Measurements from ENCODE around the gene CCDC93.

The CCDC93 gene

DNA sequence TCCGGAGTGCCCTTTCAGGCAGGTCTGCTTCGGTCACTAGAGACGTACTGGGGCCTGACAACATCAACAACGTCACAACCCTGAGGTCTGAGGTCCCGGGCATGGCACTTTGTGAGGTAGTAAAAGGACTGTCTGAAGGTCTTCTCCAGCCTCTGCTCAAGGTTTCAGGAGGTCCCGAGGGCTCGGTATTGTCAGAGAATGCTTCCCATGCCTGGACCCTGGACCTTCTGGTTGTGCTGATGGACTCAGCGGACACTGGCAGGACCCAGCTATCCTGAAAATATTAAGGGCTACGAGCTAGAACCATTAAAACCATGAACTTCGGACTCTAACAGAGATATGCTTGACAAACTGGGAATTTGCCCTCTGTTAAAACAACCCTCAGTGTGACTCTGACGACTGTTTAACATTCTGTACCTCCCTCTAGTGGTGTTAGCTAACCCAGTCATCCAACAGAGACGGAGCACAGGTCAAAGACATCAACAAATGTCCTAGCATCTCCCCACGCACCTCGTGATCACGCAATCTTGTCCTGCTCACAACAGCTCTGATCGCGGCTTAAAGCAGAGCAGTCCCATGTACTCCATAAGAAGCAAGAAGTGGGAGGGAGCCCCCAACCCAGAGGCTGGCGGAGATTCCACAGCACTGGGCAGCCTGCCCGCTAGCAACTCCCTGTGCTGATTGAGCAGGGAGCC is 96.5 kb downstream of the CCDC93 start:
- no peak for TF ChIP-seq Cebpa-rat (IDR thresholded peaks at IDR 0.05)
- Histone ChIP-seq H3K36me3 (peaks cover 59 to 98% (median 75%) of the 10 kb centered on the region in 11 experiments), H3K4me3 (no peak overlapping the region), H3K4me1 (no peaks in the 10 kb centered on the region), H3K9ac (no peak overlapping the region), H3K27ac (no peak overlapping the region), H3K27me3 (no peaks in the 10 kb centered on the region), H4K20me1 (peaks cover 0 to 24% (median 0%) of the 10 kb centered on the region in 11 experiments; a peak in 3 of 22 replicates), H3K4me2 (no peak overlapping the region), H3K9me3 (replicated peaks in 1 of 11) (peaks cover 0 to 21% (median 8%) of the 10 kb centered on the region in 11 experiments; a peak in 15 of 22 replicates)

DNA sequence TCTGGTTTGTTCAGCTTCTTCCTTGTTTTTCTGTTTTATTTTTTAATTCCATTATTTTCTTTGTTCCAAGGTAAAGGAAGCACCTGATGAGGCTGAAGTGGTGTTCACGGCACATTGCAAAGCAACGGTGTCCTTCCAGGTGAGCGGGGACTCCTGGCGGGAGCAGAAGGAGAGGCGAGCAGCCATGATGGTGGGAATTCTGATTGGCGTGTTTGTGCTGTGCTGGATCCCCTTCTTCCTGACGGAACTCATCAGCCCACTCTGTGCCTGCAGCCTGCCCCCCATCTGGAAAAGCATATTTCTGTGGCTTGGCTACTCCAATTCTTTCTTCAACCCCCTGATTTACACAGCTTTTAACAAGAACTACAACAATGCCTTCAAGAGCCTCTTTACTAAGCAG is 110.9 kb downstream of the CCDC93 start:
- H4K20me1 ChIP-seq = no peaks in the 10 kb centered on the region
- peaks cover 0 to 9% (median 4%) of the 10 kb centered on the region in 11 experiments; a peak in 7 of 22 replicates for H3K9me3 ChIP-seq (replicated peaks in 1 of 11)
- H3K36me3 ChIP-seq = no peaks in the 10 kb centered on the region
- no peak overlapping the region for H3K9ac ChIP-seq
- no peak for TF ChIP-seq Cebpa-rat (IDR thresholded peaks at IDR 0.05)
- H3K27ac ChIP-seq = no peak overlapping the region
- no peaks in the 10 kb centered on the region for H3K27me3 ChIP-seq
- H3K4me2 ChIP-seq = no peak overlapping the region
- no peaks in the 10 kb centered on the region for H3K4me1 ChIP-seq
- H3K4me3 ChIP-seq = no peak overlapping the region

DNA sequence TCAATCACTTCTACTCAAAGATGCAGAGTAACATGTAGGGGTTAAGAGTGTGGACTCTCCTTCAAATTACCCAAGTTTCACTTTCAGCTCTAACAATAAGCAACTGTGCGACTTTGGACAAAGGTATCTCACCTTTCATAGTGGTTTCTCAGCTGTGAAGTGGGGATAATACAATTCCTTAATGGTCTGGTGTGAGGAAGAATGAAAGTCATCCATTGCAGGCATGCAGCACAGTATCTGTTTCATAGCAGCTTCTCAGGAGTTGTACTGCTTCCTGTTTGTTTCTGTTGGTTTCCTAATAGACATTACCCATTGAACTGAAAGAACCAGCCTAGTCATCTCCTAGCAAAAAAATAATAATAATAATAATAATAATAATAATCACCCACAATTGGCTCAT is 125.0 kb downstream of the CCDC93 start:
- H3K27ac ChIP-seq = no peak overlapping the region
- no peak overlapping the region for H3K4me2 ChIP-seq
- H3K27me3 ChIP-seq = no peaks in the 10 kb centered on the region
- no peaks in the 10 kb centered on the region for H3K36me3 ChIP-seq
- no peak overlapping the region for H3K4me3 ChIP-seq
- no peak overlapping the region for H3K9ac ChIP-seq
- no peaks in the 10 kb centered on the region for H4K20me1 ChIP-seq
- H3K9me3 ChIP-seq (replicated peaks in 1 of 11) = peaks cover 0 to 16% (median 7%) of the 10 kb centered on the region in 11 experiments; a peak in 16 of 22 replicates
- no peaks in the 10 kb centered on the region for H3K4me1 ChIP-seq
- TF ChIP-seq Cebpa-rat (IDR thresholded peaks at IDR 0.05) = no peak

DNA sequence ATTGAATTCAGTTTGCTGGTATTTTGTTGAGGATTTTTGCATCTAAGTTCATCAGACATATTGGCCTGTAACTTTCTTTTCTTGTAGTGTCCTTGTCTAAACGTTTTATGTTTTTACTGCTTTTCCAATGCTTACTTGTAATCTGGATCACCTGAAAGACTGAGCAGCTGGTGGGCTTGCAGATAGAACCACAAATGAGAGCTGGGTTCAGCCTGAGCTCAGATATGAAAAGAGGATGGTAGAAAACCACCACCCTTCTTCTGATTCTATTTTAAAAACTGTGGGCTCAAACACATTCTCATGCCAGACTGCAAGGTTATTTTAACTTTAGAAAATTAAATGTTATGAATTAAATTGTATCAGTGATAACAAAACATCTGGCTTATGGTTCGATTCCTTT is 128.6 kb downstream of the CCDC93 start:
- Histone ChIP-seq H3K9ac (no peak overlapping the region), H3K4me1 (no peaks in the 10 kb centered on the region), H4K20me1 (no peaks in the 10 kb centered on the region), H3K27ac (no peak overlapping the region), H3K4me3 (no peak overlapping the region), H3K36me3 (no peaks in the 10 kb centered on the region), H3K9me3 (replicated peaks in 1 of 11) (peaks cover 13 to 35% (median 22%) of the 10 kb centered on the region in 11 experiments), H3K4me2 (no peak overlapping the region), H3K27me3 (no peaks in the 10 kb centered on the region)
- no peak for TF ChIP-seq Cebpa-rat (IDR thresholded peaks at IDR 0.05)

DNA sequence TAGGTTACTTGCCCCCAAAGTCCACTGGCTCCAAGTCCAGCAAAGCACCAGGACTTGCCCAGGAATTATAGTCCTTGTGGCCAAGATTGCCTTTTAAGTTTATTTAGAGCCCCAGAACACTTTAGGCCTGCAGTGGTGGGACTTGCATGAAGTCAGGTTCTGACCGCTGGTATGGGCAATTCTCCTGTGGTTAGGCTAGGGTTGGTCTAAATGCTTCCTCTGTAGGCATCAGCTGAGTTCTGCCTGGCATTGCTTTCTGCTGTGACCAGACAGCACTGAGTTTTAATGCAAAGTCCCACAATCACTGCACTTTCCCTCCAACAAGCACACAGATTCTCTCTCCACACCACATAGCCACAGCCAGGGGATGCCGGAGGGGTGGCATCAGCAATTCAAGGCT is 134.9 kb downstream of the CCDC93 start:
- H3K4me1 ChIP-seq = no peaks in the 10 kb centered on the region
- H3K4me3 ChIP-seq = no peak overlapping the region
- TF ChIP-seq Cebpa-rat (IDR thresholded peaks at IDR 0.05) = no peak
- peaks cover 9 to 26% (median 19%) of the 10 kb centered on the region in 11 experiments for H3K9me3 ChIP-seq (replicated peaks in 1 of 11)
- no peak overlapping the region for H3K27ac ChIP-seq
- no peaks in the 10 kb centered on the region for H3K27me3 ChIP-seq
- H3K4me2 ChIP-seq = no peak overlapping the region
- H4K20me1 ChIP-seq = no peaks in the 10 kb centered on the region
- H3K36me3 ChIP-seq = no peaks in the 10 kb centered on the region
- no peak overlapping the region for H3K9ac ChIP-seq

DNA sequence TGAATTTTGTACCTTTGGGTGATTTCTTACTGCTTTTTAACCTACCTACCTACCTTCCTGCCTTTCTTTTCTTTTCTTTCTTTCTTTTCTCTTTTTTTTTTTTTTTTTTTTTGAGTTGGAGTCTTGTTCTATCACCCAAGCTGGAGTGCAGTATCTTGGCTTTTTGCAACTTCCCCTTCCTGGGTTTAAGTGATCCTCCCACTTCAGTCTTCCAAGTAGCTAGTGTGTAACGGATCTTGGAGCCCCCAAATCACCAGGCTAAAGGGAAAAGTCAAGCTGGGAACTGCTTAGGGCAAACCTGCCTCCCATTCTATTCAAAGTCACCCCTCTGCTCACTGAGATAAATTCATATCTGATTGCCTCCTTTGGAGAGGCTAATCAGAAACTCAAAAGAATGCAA is 138.1 kb downstream of the CCDC93 start:
- H3K27ac ChIP-seq = no peak overlapping the region
- no peak overlapping the region for H3K4me2 ChIP-seq
- no peaks in the 10 kb centered on the region; a peak in 1 of 22 replicates for H3K9me3 ChIP-seq (replicated peaks in 1 of 11)
- H3K4me1 ChIP-seq = no peaks in the 10 kb centered on the region
- H3K4me3 ChIP-seq = no peak overlapping the region
- H4K20me1 ChIP-seq = no peaks in the 10 kb centered on the region
- TF ChIP-seq Cebpa-rat (IDR thresholded peaks at IDR 0.05) = no peak
- no peak overlapping the region for H3K9ac ChIP-seq
- H3K36me3 ChIP-seq = no peaks in the 10 kb centered on the region
- no peaks in the 10 kb centered on the region for H3K27me3 ChIP-seq
